HG02884 (cell line): ENCODE results near the gene CHURC1.
A peak's percentile ranks its signal among the peaks of the same experiment; 100 is the strongest.

Experiments used
- ATAC-seq: cut with Tn5 transposase; IDR thresholded peaks from one replicate; pipeline ENCODE4 v1.9.1; 2021; ENCODE audit warnings: mild to moderate bottlenecking, moderate library complexity; ENCODE audit not compliant: unreplicated experiment

The CHURC1 gene

GRCh38 chr14:64914237-64915028 lies at the start of gene CHURC1:
Gene CHURC1, plus strand, starts transcription at chr14:64914455. Its CDS starts 41 bp downstream, at chr14:64914496.
- ATAC-seq: peak; percentile 96

- no peak for ATAC-seq
Observed at GRCh38 chr14:64865109-64865508, 49.1 kb upstream of the CHURC1 start.

DNA sequence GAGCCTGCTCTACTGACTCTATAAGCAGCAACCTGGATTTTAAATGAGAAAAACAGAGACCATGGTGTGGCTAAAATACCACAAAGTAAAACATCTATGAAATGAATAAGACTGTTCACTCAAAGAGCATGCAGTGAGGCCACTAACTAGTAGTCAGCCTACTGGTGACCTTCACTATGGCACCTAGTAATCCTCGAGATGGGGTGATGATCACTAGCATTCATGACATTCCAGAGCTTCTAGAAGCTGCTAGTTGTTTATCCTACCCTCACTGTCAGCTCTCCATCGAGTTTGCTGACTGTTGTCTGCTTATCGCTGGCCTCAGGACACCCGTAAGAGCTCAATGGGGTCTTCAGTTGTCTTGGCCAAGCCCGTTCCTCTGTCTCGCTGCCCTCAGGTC lies 48.3 kb upstream of the CHURC1 start:
- no peak for ATAC-seq

DNA sequence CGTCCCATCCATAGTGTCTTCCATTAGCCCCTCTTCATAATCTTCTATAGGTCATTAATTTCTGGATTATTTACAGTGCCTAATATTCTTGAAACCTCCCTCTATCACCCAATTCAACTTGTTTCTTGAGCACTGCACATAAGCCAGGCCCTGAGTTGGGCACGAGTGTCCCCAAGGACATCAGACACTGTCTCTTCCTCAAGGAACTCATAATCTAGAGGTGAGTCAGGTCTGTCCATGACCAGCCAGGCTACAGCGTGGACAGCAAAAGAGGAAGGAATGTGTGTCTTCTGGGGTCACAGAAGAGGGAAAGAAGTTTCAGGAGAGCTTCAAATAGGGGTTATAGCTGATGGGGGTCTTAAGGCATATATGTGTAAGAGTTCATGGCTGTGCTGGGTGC lies 47.1 kb upstream of the CHURC1 start:
- no peak for ATAC-seq

DNA sequence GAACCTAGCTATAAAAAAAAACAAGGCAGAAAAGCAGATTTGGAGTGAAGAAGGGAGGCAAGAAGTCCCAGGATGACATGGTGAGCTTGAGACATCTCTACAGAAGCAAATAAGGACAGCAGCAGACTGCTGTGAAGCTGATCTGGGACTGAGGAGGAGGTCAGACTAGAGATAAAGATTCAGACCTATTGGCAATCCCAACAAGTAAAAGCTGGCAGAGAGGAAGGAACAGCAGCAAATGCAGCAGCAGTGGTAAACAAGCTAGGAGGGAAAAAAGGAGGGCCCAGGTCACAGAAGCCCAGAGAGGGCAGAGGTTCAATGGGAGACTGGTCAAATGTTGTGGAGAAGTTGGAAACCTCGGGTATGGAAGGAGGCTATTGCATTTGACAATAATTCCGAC lies 45.9 kb upstream of the CHURC1 start:
- no peak for ATAC-seq

DNA sequence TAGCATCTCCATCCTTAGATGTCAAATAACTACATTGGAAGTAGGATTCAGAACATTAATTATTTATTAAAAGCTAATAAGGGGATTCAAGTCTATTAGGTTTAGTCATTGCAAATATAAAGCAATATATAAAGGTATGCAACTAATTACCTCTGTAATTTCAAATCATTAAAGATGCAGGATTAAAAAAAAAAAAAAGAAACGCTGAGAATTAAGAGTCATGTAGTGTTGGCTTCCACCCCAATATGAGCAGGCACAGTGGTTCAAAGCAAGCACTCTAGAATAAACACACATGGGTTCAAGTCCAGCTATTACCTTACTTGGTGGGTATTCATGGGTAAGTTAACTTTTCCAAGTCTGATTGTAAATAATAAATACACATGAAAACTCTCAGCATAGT lies 45.4 kb upstream of the CHURC1 start:
- no peak for ATAC-seq

DNA sequence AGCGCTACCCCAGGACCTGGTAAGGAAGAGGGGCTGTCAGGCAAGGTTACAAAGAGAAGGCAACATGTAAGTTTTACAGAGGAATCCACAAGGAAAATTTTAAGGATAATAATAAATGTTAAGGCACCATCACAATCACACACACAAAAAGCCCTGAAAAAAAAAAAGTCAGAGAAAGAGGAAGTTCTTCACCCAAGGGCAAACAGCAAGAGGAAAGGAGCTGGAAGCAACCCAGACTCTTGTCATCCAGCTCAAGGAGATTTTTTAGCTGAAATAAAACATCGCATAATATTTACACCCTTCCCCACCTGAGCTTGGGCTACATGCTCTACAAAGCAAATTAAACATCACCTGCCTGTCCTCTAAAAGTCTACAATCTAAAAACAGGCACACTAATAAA lies 44.1 kb upstream of the CHURC1 start:
- no peak for ATAC-seq

DNA sequence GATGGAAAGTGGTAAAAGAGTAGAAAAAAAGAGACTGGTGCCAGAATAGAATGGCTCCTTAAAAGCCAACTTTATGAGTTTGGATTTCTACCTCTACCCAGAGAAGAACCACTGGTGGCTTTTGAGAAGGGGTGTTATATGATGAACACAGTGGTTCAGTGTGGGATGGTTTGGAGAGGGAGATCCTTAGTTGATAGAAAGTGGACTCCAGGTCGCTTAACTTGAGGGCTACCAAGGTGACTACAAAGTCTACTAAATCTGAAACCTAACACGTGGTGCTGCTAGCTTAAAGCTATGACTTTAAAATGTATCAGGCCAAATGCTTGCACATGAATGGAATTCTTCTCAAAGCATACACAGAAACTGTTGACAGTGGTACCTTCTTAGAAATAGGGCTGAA lies 42.9 kb upstream of the CHURC1 start:
- ATAC-seq: no peak

GRCh38 chr14:64873506-64874219 lies 40.6 kb upstream of the CHURC1 start:
- no peak for ATAC-seq

- ATAC-seq: no peak
Observed at GRCh38 chr14:64875350-64875749, 38.9 kb upstream of the CHURC1 start.

DNA sequence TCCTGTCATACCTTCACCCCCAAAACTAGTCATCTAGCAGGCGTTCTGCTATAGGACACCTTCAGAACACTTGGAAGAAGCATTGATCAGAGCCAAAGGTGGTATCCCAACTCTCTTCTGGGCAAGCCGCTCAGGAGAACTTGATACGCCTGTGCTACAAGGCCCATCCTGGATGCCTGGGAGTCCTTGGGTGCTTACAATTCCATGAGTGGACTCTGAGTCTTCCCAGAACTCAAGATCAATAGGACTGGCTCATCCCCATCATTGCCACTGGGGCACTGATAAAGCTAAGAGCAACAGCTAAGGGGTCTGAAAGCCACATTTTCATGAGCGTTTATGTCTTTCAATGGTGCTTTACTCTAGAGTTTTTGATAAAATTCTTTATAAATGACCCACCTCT lies 36.4 kb upstream of the CHURC1 start:
- no peak for ATAC-seq

- no peak for ATAC-seq
Observed at GRCh38 chr14:64878837-64879634, 35.2 kb upstream of the CHURC1 start.

GRCh38 chr14:64879635-64880220 lies 34.5 kb upstream of the CHURC1 start, which contains the start of gene SPTB:
Gene SPTB, minus strand, starts transcription at chr14:64879907. Its CDS starts 56,813 bp downstream, at chr14:64823094.
- ATAC-seq: no peak

- ATAC-seq: no peak
Observed at GRCh38 chr14:64880221-64881121, 33.8 kb upstream of the CHURC1 start.

GRCh38 chr14:64885559-64885958 lies 28.7 kb upstream of the CHURC1 start:
- ATAC-seq: no peak

DNA sequence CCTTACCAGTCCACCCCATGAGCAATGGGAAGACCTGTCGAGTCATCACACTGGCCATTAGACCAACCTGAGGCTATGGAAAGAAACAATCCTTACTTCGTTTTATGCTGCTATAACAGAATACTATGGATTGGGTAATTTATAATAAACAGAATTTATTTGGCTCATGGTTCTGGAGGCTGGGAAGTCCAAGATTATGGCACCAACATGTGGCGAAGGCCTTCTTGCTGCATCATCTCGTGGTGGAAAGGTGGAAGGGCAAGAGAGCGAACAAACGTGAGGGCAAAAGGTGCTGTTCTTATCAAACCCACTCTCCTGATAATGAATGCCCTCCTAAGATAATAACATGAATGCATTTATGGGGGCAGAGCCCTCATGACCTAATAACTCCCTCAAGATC lies 24.9 kb upstream of the CHURC1 start:
- ATAC-seq: no peak

DNA sequence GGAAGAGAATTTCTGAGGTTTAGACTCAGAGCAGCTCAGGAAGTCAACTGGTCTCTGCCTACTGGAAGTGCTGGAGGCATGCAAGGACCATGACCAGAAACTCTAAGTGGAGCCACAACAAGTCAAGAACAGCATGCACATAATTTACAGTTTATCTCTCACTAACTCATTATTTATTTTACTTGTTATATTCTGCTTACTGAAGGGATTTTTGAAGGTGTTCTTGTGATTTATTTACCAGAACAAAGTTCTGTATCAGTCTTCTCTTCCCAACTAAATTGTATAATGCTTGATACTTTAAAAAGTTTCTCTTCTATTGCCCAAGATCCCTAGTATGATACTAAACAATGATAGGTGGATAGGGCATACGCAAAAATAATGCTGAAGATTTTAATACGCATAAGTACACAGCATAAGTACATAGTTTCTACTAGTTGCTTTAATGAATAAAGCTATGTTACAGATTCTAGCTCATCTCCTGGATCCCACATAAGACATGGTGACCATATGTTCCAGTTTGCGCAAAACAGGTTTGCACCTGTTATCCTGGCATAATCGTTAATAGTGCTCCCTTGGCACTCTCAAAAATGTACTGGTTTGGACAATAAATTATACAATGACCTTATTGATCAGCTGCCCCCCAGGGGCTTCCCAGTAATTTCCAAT lies 22.9 kb upstream of the CHURC1 start:
- ATAC-seq: no peak

DNA sequence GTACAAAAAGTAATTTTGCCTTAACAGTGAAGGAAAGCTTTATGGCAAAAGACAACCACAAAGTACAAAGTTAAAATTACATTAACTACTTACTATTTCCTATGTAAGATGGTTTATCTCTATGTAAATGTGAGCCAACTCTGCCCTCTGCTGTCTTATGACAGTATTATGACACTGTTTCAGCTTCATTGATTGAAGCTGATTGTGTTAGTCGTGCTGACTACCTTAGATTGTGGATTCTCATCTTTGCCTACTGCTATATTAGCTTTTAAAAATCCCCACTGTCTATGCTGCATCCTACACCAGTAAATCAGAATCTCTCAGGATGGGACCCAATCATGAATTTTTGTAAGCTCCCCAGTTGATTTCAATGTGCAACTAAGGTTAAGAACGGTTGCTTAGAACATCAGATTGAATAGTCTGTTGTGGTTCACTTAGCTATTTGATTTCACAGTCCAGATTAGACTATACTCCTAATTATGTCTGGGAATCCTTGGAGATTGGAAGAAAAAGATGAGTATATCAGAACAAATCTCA lies 22.3 kb upstream of the CHURC1 start:
- no peak for ATAC-seq

DNA sequence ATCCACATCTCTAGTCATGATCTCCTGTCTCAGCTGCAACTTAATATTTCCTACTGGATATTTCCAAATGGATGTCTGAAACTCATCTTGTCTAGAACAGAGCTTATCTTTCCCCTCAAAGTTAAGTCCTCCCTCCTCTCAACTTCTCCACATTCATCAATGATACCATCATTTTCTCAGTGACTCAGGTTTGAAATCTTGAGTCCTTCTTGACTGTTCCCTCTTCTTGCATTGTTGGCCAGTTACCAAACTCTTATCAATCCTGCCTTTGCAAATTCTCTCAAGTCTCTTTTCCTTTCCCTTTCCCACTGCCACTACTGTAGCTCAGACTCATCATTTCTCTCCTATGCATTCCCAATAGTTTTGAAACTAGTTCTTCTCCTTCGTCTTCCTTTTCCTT lies 14.3 kb upstream of the CHURC1 start:
- no peak for ATAC-seq
